NCI-H2029 (cell line): ENCODE results near the gene HSPBAP1.
"Not testable (repeated sequence)": the region's sequence is repeated elsewhere in the genome, so short reads cannot be mapped to it uniquely, and the experiment has no call there.

ENCODE experiments used
- DNase-seq: peaks from one replicate; lab custom pipeline; 2025; lab: John Stamatoyannopoulos, UW

Gene HSPBAP1

DNA sequence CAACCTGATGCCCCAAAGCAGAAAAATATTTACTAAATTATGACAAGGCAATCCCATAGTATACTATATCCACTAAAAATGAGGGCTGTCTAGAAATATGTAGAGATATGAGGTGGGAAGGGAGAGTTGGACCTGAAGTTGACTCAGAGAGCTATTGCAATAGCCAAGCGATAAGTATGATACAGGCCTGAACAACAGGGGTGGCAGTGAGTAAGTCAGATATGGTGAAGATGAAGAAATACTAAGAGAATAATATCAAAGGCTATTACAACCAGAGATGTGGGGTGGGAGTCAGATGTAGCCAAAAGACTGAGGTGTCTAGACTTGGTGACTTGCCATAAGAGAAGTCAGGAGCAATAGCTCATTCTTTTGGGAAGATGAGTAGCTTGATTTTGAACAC lies 9.2 kb downstream of the HSPBAP1 start:
- DNase-seq = no peak

DNA sequence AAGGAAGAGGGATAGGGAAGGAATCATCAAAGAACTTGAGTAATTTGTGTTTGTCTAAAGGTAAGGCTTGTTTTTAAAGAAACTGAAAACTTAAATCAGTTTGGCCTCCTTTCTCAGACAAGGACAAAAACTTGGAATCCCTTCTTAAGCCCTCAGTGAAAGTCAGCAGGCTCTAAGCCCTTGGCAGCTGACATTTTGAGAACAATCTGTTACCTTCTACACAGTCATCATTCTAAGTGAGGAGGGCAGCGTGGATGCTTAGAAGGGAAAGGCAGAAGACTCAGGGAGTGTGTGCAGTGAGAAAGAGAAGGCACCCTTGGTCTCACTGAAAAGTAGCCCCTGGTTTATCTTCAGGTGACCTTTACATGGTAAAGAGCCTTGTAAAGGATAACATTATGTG lies 10.8 kb downstream of the HSPBAP1 start:
- DNase-seq = no peak

DNA sequence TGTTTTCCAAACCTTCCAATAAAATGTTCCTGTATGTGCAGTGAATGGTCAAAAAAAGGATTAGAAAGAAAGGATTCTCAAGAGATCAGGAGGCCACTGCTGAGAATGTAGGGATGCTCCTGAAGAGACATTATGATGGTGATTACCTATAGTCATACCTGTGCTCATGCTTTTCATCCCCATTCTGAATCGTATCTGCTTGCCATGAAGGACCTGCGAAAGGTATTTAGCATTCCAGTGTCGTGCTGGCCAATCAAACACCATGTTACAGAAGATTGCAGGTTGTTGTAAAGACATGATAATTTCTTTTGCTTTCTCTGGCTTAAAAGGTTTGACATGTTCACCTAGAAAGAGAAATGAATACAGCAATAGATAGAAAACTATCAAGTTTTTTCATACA lies 16.1 kb downstream of the HSPBAP1 start:
- no peak for DNase-seq

DNA sequence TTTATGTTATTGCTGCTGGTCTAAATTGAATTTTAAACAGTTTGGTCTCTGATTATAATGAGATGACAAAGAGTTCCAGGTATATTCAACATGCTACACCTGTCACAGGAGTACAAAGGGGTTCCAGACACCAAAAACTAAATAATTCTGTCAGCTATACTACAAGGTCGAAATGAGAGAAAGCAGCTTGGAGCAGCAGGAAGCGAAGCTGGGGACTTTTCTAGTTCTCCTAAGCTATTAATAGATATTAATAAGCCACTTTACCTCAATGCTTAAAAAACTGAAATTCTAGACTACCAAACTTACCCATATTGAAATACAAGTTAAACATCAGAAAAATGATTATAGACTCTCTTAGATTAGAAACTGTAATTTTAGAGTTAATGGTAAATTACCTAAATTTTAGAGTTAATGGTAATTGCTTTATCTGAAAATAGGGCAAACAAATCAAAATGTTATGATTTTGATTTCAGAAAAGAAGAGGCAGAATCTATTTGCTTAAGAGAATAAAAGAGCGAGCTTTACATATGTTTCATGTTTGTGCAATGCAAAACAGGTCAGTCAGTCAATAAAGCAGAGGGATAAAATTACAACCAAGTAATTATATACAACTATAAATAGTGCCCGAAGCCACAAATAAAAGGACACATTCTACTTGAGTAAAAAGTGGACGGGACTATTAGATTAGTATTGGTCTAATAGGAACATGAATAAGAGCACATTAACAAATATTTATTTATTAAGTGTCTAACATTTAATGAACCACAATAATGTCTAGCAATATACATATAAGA lies 16.8 kb downstream of the HSPBAP1 start:
- no peak for DNase-seq

DNA sequence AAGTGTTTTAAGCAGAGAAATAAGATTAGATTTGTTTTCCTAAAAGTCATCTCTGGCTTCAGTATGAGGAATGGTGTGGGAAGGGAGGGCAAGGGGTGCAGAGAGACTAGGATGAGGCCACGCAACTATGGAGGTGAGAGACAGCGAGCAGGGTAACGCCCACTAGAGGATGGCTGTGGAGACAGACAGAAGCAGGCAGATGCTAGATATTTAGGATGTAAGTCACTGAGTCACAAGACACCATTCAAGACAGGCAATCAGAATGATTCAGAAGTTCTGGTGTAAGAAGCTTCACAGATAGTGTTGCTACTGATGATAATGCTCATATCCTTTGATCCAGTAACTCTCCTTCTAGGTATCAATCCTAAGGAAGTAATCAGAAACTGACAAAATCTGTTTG lies 19.1 kb downstream of the HSPBAP1 start:
- DNase-seq = no peak

DNA sequence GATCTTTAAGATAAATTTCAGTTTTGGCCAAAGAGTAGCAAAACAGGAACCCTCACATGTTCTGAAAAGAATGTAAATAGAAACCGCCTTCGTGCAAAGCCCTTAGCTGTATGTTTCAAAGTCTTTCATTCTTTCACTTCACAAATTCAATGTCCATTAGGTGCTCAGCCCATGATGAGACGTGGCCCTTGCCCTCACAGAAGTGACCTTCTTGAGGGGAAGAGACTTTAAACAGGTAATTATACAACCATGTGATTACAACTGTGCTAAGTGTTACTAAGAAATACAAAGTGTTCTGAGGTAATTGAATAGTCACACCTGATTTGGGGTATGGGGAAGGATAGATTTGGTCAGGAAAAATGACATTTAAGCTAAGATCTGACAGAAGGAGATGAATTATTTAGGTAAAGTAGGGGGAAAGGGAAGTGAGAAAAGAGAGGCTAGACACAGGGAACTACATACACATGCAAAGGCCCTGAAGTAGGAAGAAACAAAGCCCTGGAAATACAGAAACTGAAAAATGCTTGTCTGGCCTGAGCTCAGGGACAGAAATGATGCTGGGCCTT lies 19.6 kb downstream of the HSPBAP1 start:
- DNase-seq = no peak

DNA sequence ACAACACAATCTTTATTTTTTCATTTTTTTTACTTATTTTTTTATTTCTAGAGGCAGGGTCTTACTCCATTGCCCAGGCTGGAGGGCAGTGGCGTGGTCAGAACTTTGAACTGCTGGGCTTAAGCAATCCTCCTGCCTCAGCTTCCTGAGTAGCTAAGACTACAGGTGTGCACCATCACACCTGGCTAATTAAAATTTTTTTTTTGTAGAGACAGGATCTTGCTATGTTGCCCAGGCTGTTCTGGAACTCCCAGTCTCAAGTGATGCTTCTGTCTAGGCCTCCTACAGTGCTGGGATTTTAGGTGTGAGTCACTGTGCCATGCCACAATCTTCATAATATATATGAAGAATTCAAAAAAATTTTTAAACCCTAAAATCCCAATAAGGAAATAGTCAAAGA lies 20.8 kb downstream of the HSPBAP1 start:
- DNase-seq = no peak

DNA sequence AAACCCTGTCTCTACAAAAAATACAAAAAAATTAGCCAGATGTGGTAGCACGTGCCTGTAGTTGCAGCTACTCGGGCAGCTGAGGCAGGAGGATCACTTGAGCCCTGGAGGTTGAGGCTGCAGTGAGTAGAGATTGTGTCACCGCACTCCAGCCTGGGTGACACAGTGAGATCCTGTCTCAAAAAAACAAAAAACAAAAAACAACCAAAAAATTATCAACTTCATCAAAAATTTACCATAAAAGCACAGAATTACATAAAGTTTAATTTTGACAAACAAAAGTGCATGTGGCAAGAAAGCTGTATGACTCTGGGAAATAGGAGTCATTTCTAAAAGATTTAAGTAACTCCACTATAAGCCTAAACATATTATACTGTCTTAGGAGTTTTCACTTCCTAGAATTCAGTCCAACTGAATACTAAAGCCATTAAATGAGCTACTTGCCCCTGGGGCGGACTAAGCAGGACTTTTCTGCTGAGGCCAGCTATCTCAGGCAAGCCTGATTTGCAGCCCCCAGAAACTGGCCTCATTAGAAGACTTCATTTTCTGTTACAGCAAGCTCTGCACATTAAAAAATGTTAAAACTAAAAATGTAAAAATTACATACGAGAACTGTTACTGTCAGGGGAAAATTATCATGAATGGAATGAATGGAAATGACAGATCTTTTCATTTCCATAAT lies 23.0 kb downstream of the HSPBAP1 start:
- DNase-seq = no peak

DNA sequence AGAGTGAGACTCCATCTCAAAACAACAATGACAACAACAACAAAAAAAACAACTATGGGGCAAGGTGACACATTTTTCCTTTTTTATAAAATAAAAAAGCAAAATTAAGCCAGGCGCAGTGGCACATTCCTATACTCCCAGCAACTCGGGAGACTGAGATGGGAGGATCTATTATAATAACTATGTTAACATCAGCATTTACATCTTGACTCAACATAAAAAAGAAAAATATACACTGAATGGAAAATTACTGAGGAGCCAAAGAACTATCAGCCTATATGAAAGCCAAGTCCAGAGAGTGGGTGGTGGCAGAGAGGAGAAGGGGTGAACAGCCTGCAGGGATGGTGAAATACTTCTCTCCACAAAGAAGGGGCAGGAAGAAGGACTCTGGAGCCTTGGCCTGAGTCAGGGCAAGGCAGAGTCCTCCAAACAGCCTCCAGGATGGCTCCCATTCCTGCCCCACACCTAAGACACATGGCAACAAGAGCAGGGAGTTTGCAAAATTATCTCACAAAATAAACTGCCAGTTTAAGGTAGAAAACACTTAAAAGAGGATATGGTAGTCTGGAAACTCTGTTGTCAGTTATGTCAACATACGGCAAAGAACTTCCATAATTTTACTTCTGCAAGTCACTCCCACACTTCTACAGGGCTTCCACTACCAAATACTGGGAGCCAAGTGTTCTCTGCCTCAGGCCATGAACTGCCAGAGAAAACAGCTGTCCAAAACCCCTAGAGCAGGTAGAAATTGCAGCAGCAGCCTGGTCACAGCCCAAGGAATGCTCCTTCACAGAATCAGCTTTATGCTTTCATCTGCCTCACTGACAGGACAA lies 25.9 kb downstream of the HSPBAP1 start:
- no peak for DNase-seq

DNA sequence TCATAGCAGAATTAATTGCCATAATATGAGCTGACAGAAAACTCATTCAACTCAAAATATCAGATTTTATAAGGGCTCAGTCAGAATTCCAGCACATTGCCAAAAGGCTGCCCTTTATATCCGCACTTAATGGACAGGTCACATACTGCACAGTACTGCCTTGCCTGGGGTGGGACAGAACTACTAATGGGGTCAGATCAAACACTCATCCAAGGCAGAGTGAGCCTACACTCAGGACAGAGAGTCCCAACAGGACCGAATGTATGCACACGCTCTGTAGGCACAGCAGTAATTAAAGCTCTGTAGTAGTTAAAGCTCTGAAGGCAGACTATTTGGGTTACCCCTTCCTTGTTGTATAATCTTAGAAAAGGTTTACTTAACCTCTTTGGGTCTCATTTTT lies 27.2 kb downstream of the HSPBAP1 start:
- no peak for DNase-seq

DNA sequence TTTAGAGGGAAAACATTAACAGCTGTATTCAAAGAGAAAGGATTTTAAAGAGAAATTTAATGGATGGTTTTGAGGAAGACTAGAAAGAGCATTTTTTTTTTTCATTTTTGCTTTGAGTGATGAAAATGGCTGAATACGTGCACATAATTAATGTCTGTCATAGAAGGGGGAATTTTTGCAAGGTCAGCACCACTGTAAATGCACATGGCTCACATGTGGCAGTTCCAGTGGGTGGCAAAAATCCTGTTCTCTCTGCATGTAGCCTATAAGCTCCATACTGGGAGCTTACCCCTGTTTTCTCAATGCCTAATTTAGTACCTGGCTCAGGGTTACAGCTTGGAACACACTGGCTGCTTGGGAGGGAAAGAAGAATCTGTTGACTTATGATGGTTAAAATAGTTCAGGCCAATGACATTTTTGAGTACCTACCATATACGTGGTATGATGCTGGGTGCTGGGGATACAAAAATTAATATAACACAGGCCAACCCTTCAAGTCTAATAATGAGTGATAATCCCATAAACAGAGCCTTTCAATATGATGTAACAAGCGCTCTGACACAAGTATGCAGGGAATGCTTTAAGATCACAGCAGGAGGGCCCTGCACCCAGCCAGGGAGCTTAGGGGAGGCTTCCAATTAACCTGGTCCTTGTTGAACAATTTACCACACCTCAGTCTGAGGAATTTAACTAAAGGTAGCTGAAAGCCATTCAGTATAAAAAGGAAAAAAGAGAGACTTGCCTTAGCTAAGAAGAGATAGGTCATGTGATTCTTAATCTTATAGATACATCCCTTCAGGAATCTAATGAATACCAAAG lies 33.0 kb downstream of the HSPBAP1 start:
- no peak for DNase-seq

DNA sequence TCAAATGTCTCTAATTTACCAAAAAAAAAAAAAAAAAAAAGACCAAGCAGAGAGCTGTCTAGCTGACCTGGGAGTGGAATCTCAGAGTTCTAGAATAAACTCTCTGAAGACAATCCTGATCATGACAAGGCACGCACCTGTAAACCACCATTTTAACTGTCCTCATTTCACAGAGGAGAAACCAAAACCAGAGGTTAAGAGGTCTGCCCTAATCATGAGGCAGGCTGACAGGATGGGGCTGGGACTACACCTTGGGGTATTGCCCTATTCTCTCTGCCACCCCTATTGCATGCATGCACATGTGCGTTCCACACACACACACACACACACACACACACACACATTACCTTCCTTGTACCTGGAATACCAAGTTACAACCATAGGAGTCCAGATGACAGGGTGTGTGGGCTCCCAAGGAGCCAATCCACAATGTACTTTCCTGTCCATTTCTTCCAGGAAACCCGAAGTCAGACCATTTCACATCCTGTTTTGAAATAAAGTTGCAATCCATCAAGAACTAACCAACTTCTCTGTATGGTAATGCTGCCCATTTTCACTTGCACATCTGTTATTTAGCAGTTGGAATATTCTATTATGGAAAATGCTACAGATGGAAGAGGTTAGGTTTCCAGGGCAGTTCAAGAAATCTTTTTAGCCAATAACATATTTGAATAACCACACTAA lies 34.6 kb downstream of the HSPBAP1 start:
- DNase-seq = no peak

DNA sequence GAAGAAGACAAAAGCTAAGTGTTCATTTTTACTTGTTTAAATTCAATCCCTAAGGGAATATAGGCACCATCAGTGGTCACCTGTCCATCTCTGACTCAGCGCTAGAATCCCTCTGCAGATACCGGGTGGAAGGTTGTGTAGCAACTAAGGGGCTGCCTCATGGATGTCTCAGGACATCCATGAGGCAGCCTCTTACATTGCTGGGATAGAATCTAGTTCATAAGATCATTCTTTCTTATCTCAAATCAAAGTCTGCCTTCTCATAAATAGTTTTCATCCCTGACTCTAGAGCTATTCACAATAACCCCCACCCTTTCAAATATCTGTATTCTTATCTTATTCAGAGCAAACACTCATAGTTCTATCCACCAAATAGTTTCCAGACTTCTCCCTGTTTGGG lies 38.1 kb downstream of the HSPBAP1 start:
- DNase-seq = no peak

DNA sequence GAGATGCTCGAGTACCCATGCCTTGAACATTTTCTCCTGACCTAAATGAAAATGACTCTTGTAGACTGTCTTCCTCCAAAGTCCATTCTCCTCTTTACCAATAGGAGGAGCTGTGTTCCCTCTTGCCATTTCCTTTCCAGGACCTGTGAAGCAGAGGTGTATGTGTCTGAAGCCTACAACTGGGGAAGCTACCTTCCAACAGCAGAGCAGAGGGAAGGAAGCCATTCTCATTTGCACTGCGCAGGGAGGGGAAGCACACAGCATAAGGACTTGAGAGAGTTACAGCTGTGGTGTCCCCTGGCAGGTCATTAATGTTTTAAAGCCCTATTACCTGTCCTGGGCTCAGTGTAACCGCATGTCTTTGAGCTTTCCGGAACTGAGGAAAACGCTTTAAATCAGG lies 38.7 kb downstream of the HSPBAP1 start:
- DNase-seq = no peak

DNA sequence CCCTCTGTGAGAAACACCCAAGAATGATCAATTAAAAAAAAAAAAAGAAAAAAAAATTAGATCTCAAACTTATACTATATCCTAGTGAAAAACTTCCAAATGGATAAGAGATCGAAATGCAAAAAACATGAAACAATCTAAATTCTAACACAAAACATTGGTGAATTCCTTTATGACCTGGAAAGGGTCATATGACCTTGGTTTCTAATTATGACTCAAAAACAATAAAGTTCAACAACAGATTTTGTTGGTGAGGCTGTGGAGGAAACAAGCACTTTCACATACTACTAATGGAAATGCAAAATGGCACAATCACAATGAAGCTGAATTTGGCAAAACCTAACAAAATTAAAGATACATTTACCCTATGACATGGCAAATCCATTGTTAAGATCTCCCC lies 45.3 kb downstream of the HSPBAP1 start:
- DNase-seq = no peak

DNA sequence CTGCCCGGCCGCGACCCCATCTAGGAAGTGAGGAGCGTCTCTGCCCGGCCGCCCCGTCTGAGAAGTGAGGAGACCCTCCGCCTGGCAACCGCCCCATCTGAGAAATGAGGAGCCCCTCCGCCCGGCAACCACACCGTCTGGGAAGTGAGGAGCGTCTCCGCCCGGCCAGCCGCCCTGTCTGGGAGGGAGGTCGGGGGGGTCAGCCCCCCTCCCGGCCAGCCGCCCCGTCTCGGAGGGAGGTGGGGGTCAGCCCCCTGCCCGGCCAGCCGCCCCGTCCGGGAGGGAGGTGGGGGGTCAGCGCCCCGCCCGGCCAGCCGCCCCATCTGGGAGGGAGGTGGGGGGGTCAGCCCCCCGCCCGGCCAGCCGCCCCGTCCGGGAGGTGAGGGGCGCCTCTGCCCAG lies 46.3 kb downstream of the HSPBAP1 start:
- not testable (repeated sequence) for DNase-seq

DNA sequence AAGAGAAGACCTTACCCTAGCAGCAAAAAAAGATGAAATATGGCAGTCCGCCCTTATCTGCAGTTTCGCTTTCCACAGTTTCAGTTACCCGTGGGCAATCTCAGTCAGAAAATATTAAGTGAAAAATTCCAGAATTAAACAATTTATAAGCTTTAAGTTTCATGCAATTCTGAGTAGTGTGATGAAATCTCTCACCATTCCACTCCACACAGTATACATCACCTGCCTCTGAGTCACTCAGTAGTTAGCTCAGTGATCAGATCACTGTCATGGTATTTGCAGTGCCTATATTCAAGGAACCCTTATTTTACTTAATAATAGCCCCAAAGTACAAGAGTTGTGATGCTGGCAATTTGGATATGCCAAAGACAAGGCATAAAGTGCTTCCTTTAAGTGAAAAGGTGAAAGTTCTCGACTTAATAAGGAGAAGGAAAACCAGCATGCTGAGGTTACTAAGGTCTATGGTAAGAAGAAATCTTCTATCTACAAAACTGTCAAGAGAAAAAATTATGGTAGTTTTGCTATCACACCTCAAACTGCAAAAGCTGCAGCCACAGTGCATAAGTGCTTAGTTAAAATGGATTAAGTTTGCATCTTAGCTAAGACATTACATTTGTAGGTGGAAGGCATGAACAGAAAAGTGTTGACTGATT lies 48.1 kb downstream of the HSPBAP1 start:
- DNase-seq = no peak

DNA sequence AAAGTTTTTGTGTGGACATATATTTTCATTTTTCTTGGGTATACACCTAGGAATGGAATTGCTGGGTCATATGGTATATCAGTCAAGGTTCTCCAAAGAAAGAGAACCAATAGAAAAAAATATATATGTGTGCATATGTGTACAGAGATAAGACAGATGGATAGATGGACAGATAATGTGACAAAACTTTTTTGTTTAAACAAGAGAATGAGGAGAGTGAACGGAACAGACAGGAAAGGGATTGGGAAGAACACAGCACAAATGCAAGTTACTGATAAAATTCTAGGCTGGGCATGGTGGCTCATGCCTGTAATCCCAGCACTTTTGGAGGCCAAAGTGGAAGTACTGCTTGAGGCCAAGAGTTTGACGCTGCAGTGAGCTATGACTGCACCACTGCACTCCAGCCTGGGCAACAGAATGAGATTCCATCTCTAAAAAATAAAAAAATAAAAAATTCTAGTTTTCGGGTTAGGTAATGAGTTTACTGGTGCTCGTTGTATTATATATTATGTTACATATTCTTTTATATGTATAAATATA lies 50.0 kb downstream of the HSPBAP1 start:
- DNase-seq = no peak

DNA sequence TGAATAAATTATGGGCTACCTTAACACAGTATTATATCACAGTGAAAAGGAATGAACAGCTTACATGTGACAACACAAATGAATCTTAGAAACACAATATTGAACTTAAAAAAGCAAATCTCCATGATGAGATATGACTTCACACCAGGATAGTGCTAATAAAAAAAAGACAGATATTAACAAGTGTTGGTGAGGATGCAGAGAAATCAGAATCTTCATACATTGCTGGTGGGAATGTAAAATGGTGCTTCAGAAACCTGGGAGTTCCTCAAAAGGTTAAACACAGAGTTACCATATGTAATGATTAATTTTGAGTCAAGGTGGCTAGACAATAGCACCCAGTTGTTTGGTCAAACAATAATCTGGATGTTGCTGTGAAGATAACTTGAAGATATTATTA lies 51.4 kb downstream of the HSPBAP1 start:
- no peak for DNase-seq

DNA sequence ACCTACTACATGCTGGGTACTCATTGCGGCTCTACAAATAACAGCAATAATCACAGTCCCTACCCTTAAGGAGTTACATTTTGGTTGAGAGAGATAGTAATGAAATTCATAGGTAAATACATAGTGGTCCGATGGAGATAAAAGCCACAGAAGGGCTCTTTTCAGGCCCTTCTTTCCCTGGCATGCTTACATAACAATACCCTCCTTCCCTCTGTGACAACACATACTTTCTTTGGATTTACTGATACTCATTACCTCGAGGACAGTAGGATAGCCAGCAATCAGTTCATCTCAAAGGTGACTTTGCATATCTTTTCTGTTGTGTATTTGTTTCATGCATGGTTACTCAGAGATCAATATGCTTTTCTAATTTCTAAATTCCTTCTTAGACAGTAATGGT lies 54.5 kb downstream of the HSPBAP1 start:
- DNase-seq = no peak
